ENCODE measurements around the gene EIF4G3. TPM values are rescaled to one million over a fixed set of nuclear protein-coding genes. Genes with fewer than 3 reads are reported as not detected.

Gene EIF4G3
- total and polyA plus RNA-seq, 2 of the 8 experiments (the other 6 are each of a cell fraction or from before 2014, with no cell fraction given): 47.5 to 66.6 TPM

GRCh38 chr1:20787840-20788795, 388.6 kb downstream of the EIF4G3 start (continued):
- TF ChIP-seq CTCF (IDR thresholded peaks at IDR 0.05; ENCODE audit: control extremely low read depth in 1 of 3, insufficient read depth in 1 of 3, low read depth in 1 of 3, low read length in 3 of 3) (no peak), HDAC6 (IDR thresholded peaks at IDR 0.05; ENCODE audit: low read depth, low read length) (no peak), KDM4A (IDR thresholded peaks at IDR 0.05; ENCODE audit: low read depth, low read length, severe bottlenecking) (no peak), CHD2 (IDR thresholded peaks at IDR 0.05; ENCODE audit: low read length) (no peak), CBX5 (IDR thresholded peaks at IDR 0.05; ENCODE audit: low read depth, low read length) (no peak)
